Sigmoid colon (tissue), 4 donors: ENCODE data around the gene PTPRD.

Source experiments
- CTCF ChIP-seq, 4 experiments: fragments of 450-650 bp in 3 of 4; fragments of 200-600 bp in 1 of 4; IDR thresholded peaks; one replicate each; pipeline ENCODE4 v1.5.1; 2016 to 2019; ENCODE audit warnings: antibody characterized with exemption in 4 of 4, mild to moderate bottlenecking in 3 of 4, moderate library complexity in 2 of 4
- EP300 ChIP-seq, 4 donors: sonication (generic); formaldehyde crosslinking; IDR thresholded peaks; one replicate each; pipeline ENCODE4 v1.6.1; 2017; ENCODE audit warnings: antibody characterized with exemption in 4 of 4
- POLR2A ChIP-seq, 2 donors: fragments of 450-650 bp; IDR thresholded peaks; one replicate each; pipeline ENCODE4 v1.6.1; 2016; ENCODE audit warnings: antibody characterized with exemption in 2 of 2, mild to moderate bottlenecking in 2 of 2, moderate library complexity in 2 of 2

GRCh38 chr9:10274175-10274574, 338.6 kb downstream of the PTPRD start:
- TF ChIP-seq EP300 (IDR thresholded peaks at IDR 0.05), result no peak
- TF ChIP-seq CTCF (IDR thresholded peaks at IDR 0.05), result no peak
- TF ChIP-seq POLR2A (IDR thresholded peaks at IDR 0.05), result no peak
